ENCODE results near the gene ARRDC4.

GRCh38 chr15:97914711-97915110, 45.8 kb upstream of the ARRDC4 start:
- TF ChIP-seq E2F5 (CRISPR knock-in tag; IDR thresholded peaks at IDR 0.05) (no peak), ZNF512 (CRISPR knock-in tag; IDR thresholded peaks at IDR 0.05; ENCODE audit: borderline replicate concordance) (no peak), TEAD1 (CRISPR knock-in tag; IDR thresholded peaks at IDR 0.05) (no peak), CTCF (IDR thresholded peaks at IDR 0.05) (no peak), PREB (CRISPR knock-in tag; IDR thresholded peaks at IDR 0.05; ENCODE audit: borderline replicate concordance) (no peak)
